Loucy (cell line): ENCODE measurements around the gene AGRN.

Experiments used
- H2AFZ ChIP-seq: fragments of 200-600 bp; sonication (generic); 2 replicates; pipeline ENCODE4 v1.6.0; 2016; ENCODE audit warnings: antibody characterized with exemption, mild to moderate bottlenecking, low read length, moderate library complexity
- H3F3A ChIP-seq: fragments of 200-600 bp; 2 replicates; pipeline ENCODE4 v1.6.0; 2016; ENCODE audit warnings: antibody characterized with exemption, low read depth, mild to moderate bottlenecking
- H3K27me3 ChIP-seq: fragments of 200-600 bp; sonication (generic); 2 replicates; pipeline ENCODE4 v1.6.1; 2014; ENCODE audit warnings: low read length, mild to moderate bottlenecking; ENCODE audit not compliant: insufficient read depth, poor library complexity, severe bottlenecking
- H3K36me3 ChIP-seq: fragments of 200-600 bp; sonication (generic); 2 replicates; pipeline ENCODE4 v1.6.1; 2016; ENCODE audit warnings: low read length; ENCODE audit not compliant: insufficient read depth
- H3K4me1 ChIP-seq: fragments of 200-600 bp; sonication (generic); 2 replicates; pipeline ENCODE4 v1.5.1; 2014; ENCODE audit warnings: low read length, mild to moderate bottlenecking; ENCODE audit not compliant: insufficient read depth, poor library complexity, severe bottlenecking
- H3K4me2 ChIP-seq: fragments of 200-600 bp; sonication (generic); 2 replicates; pipeline ENCODE4 v1.6.0; 2014; ENCODE audit warnings: antibody characterized with exemption, low read length, low read depth, mild to moderate bottlenecking; ENCODE audit not compliant: poor library complexity, severe bottlenecking
- H3K4me3 ChIP-seq: fragments of 200-600 bp; sonication (generic); 2 replicates; pipeline ENCODE4 v1.5.1; 2014; ENCODE audit warnings: low read length, mild to moderate bottlenecking, mixed read lengths; ENCODE audit not compliant: poor library complexity, severe bottlenecking
- H3K79me2 ChIP-seq: fragments of 200-600 bp; sonication (generic); 2 replicates; pipeline ENCODE4 v1.6.1; 2014; ENCODE audit warnings: low read length; ENCODE audit not compliant: insufficient read depth
- H3K9ac ChIP-seq: fragments of 200-600 bp; sonication (generic); 2 replicates; pipeline ENCODE4 v1.6.0; 2014; ENCODE audit warnings: mild to moderate bottlenecking, low read depth, low read length, moderate library complexity; ENCODE audit not compliant: poor library complexity, severe bottlenecking
- H3K9me2 ChIP-seq: fragments of 200-600 bp; sonication (generic); replicated peaks from 2 replicates; pipeline ENCODE4 v1.6.1; 2016; ENCODE audit warnings: low read depth, low read length, mixed read lengths
- H3K9me3 ChIP-seq: fragments of 200-600 bp; sonication (generic); 2 replicates; pipeline ENCODE4 v1.6.1; 2014; ENCODE audit warnings: mild to moderate bottlenecking, antibody characterized with exemption, low read length, low read depth; ENCODE audit not compliant: insufficient read depth
- H4K20me1 ChIP-seq: fragments of 200-600 bp; sonication (generic); 2 replicates; pipeline ENCODE4 v1.6.0; 2014; ENCODE audit warnings: antibody characterized with exemption, low read length, mild to moderate bottlenecking; ENCODE audit not compliant: insufficient read depth, poor library complexity, severe bottlenecking
- EZH2phosphoT487 ChIP-seq: fragments of 200-600 bp; IDR thresholded peaks from 2 replicates; pipeline ENCODE4 v1.6.1; 2018; ENCODE audit warnings: antibody characterized with exemption, mild to moderate bottlenecking, moderate library complexity, borderline replicate concordance
- TF ChIP-seq, protein P1 (sequence below): fragments of 200-600 bp; sonication (generic); conservative IDR thresholded peaks from 2 replicates; pipeline ENCODE4 v1.5.1; 2014; ENCODE audit warnings: mild to moderate bottlenecking, antibody characterized with exemption, low read length

AGRN gene

DNA sequence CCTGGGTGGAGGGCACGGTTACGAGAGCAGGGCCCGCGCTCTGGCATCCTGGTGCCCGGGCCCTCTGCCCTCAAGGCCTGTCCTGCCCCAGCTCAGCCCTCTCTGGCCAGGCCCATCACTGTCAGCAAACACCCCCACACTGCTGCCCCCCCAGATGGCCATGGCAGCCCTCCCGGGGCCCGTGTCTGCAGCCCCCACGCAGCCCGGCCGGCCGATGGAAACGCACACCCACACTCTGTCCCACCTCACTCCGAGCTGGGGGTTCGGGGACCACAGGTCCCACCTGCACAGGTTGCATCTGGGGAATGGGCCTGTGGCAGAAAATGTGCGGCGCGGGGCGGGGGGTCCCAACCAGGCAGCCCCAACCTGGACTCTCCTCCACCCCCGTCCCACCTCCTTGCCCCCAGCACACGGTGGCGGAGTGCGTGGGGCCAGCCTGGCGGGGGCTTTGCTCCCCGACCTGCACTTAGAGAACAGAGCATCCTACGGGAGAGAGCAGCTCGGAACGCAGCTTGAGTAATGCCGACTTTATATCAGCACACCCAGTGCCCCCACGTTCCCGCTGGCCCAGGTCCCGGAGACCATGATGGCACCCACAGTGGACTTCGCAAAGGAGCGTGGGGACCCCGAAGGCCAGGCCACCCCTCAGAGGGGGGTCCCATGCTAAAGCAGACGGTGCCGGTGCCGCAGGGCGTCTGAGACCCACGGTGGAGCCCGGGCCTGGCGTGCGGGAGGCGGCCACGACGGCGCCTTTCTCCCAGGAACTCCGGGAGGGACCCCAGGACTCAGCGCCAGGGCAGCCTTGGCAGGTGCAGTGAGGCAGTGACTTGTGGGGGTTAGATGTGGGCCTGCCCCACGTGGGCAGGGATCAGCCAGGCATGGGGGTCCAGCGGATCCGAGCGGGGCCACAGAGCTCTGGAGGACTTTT is 61.7 kb downstream of the AGRN start:
- H3K9ac ChIP-seq: no peak overlapping the region
- TF ChIP-seq, protein P1, sequence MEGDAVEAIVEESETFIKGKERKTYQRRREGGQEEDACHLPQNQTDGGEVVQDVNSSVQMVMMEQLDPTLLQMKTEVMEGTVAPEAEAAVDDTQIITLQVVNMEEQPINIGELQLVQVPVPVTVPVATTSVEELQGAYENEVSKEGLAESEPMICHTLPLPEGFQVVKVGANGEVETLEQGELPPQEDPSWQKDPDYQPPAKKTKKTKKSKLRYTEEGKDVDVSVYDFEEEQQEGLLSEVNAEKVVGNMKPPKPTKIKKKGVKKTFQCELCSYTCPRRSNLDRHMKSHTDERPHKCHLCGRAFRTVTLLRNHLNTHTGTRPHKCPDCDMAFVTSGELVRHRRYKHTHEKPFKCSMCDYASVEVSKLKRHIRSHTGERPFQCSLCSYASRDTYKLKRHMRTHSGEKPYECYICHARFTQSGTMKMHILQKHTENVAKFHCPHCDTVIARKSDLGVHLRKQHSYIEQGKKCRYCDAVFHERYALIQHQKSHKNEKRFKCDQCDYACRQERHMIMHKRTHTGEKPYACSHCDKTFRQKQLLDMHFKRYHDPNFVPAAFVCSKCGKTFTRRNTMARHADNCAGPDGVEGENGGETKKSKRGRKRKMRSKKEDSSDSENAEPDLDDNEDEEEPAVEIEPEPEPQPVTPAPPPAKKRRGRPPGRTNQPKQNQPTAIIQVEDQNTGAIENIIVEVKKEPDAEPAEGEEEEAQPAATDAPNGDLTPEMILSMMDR: no peak
- no peak for TF ChIP-seq EZH2phosphoT487
- no peak overlapping the region for H3K4me2 ChIP-seq

DNA sequence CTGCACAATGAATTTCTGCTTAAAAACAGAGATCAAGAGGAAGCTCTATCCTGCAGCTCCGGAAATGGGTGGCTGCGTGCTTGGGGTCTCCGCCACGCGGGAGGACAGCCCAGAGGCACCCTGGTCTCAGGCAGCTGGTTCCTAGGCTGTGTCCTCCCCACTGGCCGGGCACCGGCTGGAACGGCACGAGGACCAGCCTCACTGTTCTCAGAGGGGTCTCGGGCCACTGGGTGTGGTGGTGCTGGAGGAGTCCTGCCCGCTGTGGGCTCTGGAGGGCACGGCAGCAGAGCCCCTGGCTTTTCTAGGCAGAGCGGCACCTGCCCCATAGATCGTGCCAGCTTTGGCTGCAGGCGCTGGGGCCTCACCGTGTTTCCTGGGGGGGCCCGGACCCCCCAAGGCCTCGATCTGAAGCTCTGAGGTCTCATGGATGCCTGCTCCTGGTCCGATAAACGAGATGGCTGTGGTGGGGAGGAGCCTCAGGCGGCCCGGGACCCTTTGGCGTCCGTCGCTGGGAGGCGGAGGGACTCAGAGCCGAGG is 62.4 kb downstream of the AGRN start:
- no peaks in the 10 kb centered on the region for H4K20me1 ChIP-seq
- TF ChIP-seq, protein P1: no peak
- TF ChIP-seq EZH2phosphoT487: no peak

More for the DNA sequence above, 61.7 kb downstream of the AGRN start:
- Histone ChIP-seq H2AFZ (no peak overlapping the region), H3K9me2 (no peaks in the 10 kb centered on the region), H3F3A (no peaks in the 10 kb centered on the region), H3K36me3 (no peaks in the 10 kb centered on the region), H3K4me1 (no peaks in the 10 kb centered on the region), H3K27me3 (no peaks in the 10 kb centered on the region), H3K4me3 (no peak overlapping the region), H3K79me2 (no peaks in the 10 kb centered on the region), H3K9me3 (no peaks in the 10 kb centered on the region), H4K20me1 (no peaks in the 10 kb centered on the region)

DNA sequence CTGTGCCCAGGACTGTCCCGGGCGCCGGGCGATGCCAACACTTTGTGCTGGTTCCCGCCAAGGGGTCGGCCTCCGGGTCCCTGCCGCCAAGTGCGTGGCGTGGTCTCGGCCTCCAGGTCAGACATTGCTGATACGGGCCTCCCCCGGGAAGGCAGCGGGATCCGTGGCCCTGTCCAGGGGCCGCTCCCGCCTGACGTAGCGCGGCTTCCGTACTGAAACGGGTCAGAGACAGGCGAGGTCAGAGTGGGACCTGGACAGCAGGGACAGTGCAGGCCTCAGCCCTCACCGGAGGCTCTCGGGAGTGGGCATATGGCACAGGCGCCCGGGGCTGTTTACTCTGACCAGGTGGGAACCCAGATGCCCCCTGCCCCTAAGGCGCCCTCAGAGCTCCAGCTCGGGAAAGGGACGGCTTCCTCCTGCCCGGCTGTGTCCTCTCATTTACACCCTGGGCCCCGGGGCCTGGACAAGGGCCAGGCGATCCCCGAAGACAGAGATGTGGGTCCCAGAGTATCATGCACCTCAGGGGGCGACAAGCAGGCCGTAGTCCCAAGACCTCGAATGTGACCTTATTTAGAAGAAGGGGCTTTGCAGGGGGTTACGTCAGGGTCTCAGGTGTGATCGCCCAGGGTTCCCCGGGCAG is 63.0 kb downstream of the AGRN start:
- Histone ChIP-seq H3K4me3 (no peak overlapping the region), H4K20me1 (no peaks in the 10 kb centered on the region), H3K9me2 (no peaks in the 10 kb centered on the region), H3K9me3 (no peaks in the 10 kb centered on the region), H3K27me3 (no peaks in the 10 kb centered on the region), H3K79me2 (no peaks in the 10 kb centered on the region), H2AFZ (no peak overlapping the region), H3K9ac (no peak overlapping the region), H3K4me1 (no peaks in the 10 kb centered on the region), H3K36me3 (no peaks in the 10 kb centered on the region), H3K4me2 (no peak overlapping the region), H3F3A (no peaks in the 10 kb centered on the region)
- no peak for TF ChIP-seq EZH2phosphoT487
- TF ChIP-seq, protein P1: no peak

More for the DNA sequence above, 62.4 kb downstream of the AGRN start:
- no peaks in the 10 kb centered on the region for H3K79me2 ChIP-seq
- H3K4me2 ChIP-seq: no peak overlapping the region
- no peak overlapping the region for H3K4me3 ChIP-seq
- no peaks in the 10 kb centered on the region for H3F3A ChIP-seq
- no peaks in the 10 kb centered on the region for H3K36me3 ChIP-seq
- H3K27me3 ChIP-seq: no peaks in the 10 kb centered on the region
- H2AFZ ChIP-seq: no peak overlapping the region
- H3K9me3 ChIP-seq: no peaks in the 10 kb centered on the region
- H3K9ac ChIP-seq: no peak overlapping the region
- no peaks in the 10 kb centered on the region for H3K9me2 ChIP-seq
- no peaks in the 10 kb centered on the region for H3K4me1 ChIP-seq
